GM23338 (cell line): ENCODE data around the gene SOD1. TPM values are rescaled to one million over a fixed set of nuclear protein-coding genes. Genes with fewer than 3 reads are reported as not detected.

Experiments
- ATAC-seq: fragments of 200-7000 bp; cut with Tn5 transposase; 3 replicates; pipeline ENCODE4 v1.9.1; 2020
- DNase-seq: peaks from one replicate; pipeline ENCODE4 v3.0.0-alpha.2; 2015; ENCODE audit warnings: low spot score
- H2AFZ ChIP-seq: fragments of 200-600 bp; sonication (generic); 2 replicates; pipeline ENCODE4 v1.8.0; 2016; ENCODE audit warnings: antibody characterized with exemption, mild to moderate bottlenecking, moderate library complexity
- H3F3A ChIP-seq: fragments of 200-600 bp; sonication (generic); replicated peaks from 2 replicates; pipeline ENCODE4 v1.8.0; 2017; ENCODE audit warnings: antibody characterized with exemption, mixed run types, low read depth
- H3K27ac ChIP-seq: fragments of 200-600 bp; sonication (generic); 2 replicates; pipeline ENCODE4 v1.6.1; 2016; ENCODE audit warnings: low read depth
- H3K27me3 ChIP-seq: fragments of 200-600 bp; sonication (generic); 2 replicates; pipeline ENCODE4 v1.8.0; 2016; ENCODE audit warnings: mild to moderate bottlenecking, mixed run types, moderate library complexity; ENCODE audit not compliant: insufficient read depth
- H3K36me3 ChIP-seq: fragments of 200-600 bp; sonication (generic); 2 replicates; pipeline ENCODE4 v1.8.0; 2016; ENCODE audit warnings: mild to moderate bottlenecking; ENCODE audit not compliant: insufficient read depth
- H3K4me1 ChIP-seq: fragments of 200-600 bp; sonication (generic); 2 replicates; pipeline ENCODE4 v1.8.0; 2016; ENCODE audit warnings: mild to moderate bottlenecking, moderate library complexity; ENCODE audit not compliant: insufficient read depth
- H3K4me2 ChIP-seq: fragments of 200-600 bp; sonication (generic); 2 replicates; pipeline ENCODE4 v1.7.1; 2017; ENCODE audit warnings: mixed run types
- H3K4me3 ChIP-seq: fragments of 200-600 bp; sonication (generic); 2 replicates; pipeline ENCODE4 v1.6.1; 2016; ENCODE audit warnings: mixed run types
- H3K79me2 ChIP-seq: fragments of 200-600 bp; sonication (generic); replicated peaks from 2 replicates; pipeline ENCODE4 v1.8.0; 2017; ENCODE audit warnings: mild to moderate bottlenecking; ENCODE audit not compliant: insufficient read depth
- H3K9me2 ChIP-seq: fragments of 200-600 bp; sonication (generic); 2 replicates; pipeline ENCODE4 v1.8.0; 2017; ENCODE audit not compliant: insufficient read depth
- H4K20me1 ChIP-seq: fragments of 200-600 bp; sonication (generic); replicated peaks from 2 replicates; pipeline ENCODE4 v1.8.0; 2017; ENCODE audit warnings: mild to moderate bottlenecking; ENCODE audit not compliant: insufficient read depth
- H3K27ac Mint-ChIP-seq: 2 replicates; pipeline ENCODE4 v1.8.0; 2020; ENCODE audit warnings: inconsistent platforms, mild to moderate bottlenecking, moderate library complexity, mixed read lengths
- H3K27me3 Mint-ChIP-seq: 3 replicates; pipeline ENCODE4 v1.8.0; 2022; ENCODE audit warnings: low read depth, mild to moderate bottlenecking, moderate library complexity, mixed read lengths, inconsistent platforms; ENCODE audit not compliant: insufficient read depth, poor library complexity
- H3K36me3 Mint-ChIP-seq: 3 replicates; pipeline ENCODE4 v1.8.0; 2021; ENCODE audit warnings: low read depth, mild to moderate bottlenecking, inconsistent platforms, moderate library complexity, mixed read lengths
- H3K4me1 Mint-ChIP-seq: 3 replicates; pipeline ENCODE4 v1.8.0; 2020; ENCODE audit warnings: mild to moderate bottlenecking, inconsistent platforms, mixed read lengths
- H3K4me3 Mint-ChIP-seq: 3 replicates; pipeline ENCODE4 v1.8.0; 2021; ENCODE audit warnings: moderate library complexity, mild to moderate bottlenecking, inconsistent platforms, mixed read lengths
- H3K9me3 Mint-ChIP-seq: 3 replicates; pipeline ENCODE4 v1.8.0; 2020; ENCODE audit warnings: moderate library complexity, mild to moderate bottlenecking, inconsistent platforms, mixed read lengths
- CREB1 ChIP-seq: fragments of 250-450 bp; sonication (Bioruptor Pico); IDR thresholded peaks from 2 replicates; pipeline ENCODE4 v1.5.0; 2020; ENCODE audit warnings: low read depth, mild to moderate bottlenecking, moderate library complexity
- CTCF ChIP-seq, 2 experiments: fragments of 200-600 bp in 1 of 2; sonication (generic) in 1 of 2; conservative IDR thresholded peaks; 2 replicates each; pipeline versions ENCODE4 v1.5.1 to v1.6.1; 2016 to 2017; ENCODE audit warnings: antibody characterized with exemption in 2 of 2, low read depth in 2 of 2, mild to moderate bottlenecking in 2 of 2, moderate library complexity in 1 of 2
- ETS1 ChIP-seq: IDR thresholded peaks from 2 replicates; pipeline ENCODE4 v1.6.1; 2016; ENCODE audit warnings: antibody characterized with exemption
- EZH2 ChIP-seq: fragments of 200-600 bp; sonication (generic); IDR thresholded peaks from one replicate; pipeline ENCODE4 v1.8.0; 2017; ENCODE audit warnings: antibody characterized with exemption, mild to moderate bottlenecking, low read depth; ENCODE audit not compliant: unreplicated experiment
- EZH2phosphoT487 ChIP-seq: fragments of 200-600 bp; sonication (generic); IDR thresholded peaks from one replicate; pipeline ENCODE4 v1.8.1; 2018; ENCODE audit warnings: antibody characterized with exemption; ENCODE audit not compliant: unreplicated experiment
- JUNB ChIP-seq: IDR thresholded peaks from one replicate; pipeline ENCODE4 v1.6.1; 2016; ENCODE audit warnings: antibody characterized with exemption; ENCODE audit not compliant: unreplicated experiment
- NANOG ChIP-seq: IDR thresholded peaks from 2 replicates; pipeline ENCODE4 v1.6.1; 2016; ENCODE audit warnings: antibody characterized with exemption, borderline replicate concordance
- POLR2AphosphoS5 ChIP-seq: IDR thresholded peaks from 2 replicates; pipeline ENCODE4 v1.6.1; 2016; ENCODE audit warnings: antibody characterized with exemption, low read depth
- REST ChIP-seq: IDR thresholded peaks from one replicate; pipeline ENCODE4 v1.6.1; 2018; ENCODE audit warnings: antibody characterized with exemption; ENCODE audit not compliant: unreplicated experiment
- STAT1 ChIP-seq: IDR thresholded peaks from one replicate; pipeline ENCODE4 v1.6.1; 2016; ENCODE audit warnings: antibody characterized with exemption; ENCODE audit not compliant: unreplicated experiment
- ZNF114 ChIP-seq: fragments of 250-450 bp; sonication (Bioruptor Pico); IDR thresholded peaks from 2 replicates; pipeline ENCODE4 v1.5.0; 2020; ENCODE audit warnings: mild to moderate bottlenecking, moderate library complexity
- ZNF331 ChIP-seq: fragments of 250-450 bp; sonication (Bioruptor Pico); IDR thresholded peaks from 2 replicates; pipeline ENCODE4 v1.5.0; 2020; ENCODE audit warnings: low read depth, mild to moderate bottlenecking, moderate library complexity
- ZNF462 ChIP-seq: fragments of 250-450 bp; sonication (Bioruptor Pico); IDR thresholded peaks from 2 replicates; pipeline ENCODE4 v1.5.0; 2020; ENCODE audit warnings: mild to moderate bottlenecking, moderate library complexity
- polyA plus RNA-seq: library from polyadenylated mRNA; unstranded; fragments of >200 nt; fragmentation: Nextera tagmentation; extraction: Ambion mirVana; gene quantifications from 2 replicates; pipeline ENCODE4 v1.2.1, GENCODE V29; 2016
- total RNA-seq: library from RNA; depleted of rRNA; stranded (reverse); fragments of >200 nt; shearing (Covaris generic); gene quantifications from 2 replicates; pipeline ENCODE4 v1.2.3, GENCODE V29; 2014

Gene SOD1
- total and polyA plus RNA-seq, 2 experiments from 2014 or later: 123 to 454 TPM

GRCh38 chr21:31700040-31700439 lies 40.5 kb downstream of the SOD1 start:
- Histone ChIP-seq H3F3A (no peaks in the 10 kb centered on the region), H3K9me2 (no peaks in the 10 kb centered on the region), H3K36me3 (peaks cover 67% of the 10 kb centered on the region), H3K27ac (no peak overlapping the region), H3K4me3 (no peak overlapping the region), H3K79me2 (peaks cover 47% of the 10 kb centered on the region), H3K4me1 (no peaks in the 10 kb centered on the region), H3K4me2 (no peak overlapping the region), H4K20me1 (peaks cover 23% of the 10 kb centered on the region), H2AFZ (no peak overlapping the region), H3K27me3 (no peaks in the 10 kb centered on the region)
- TF ChIP-seq JUNB (no peak), EZH2phosphoT487 (no peak), EZH2 (no peak), ZNF462 (CRISPR knock-in tag) (no peak), REST (no peak), CTCF (conservative IDR thresholded peaks at IDR 0.05; ENCODE audit: low read depth in 2 of 2) (no peak), NANOG (no peak), POLR2AphosphoS5 (no peak), ZNF331 (CRISPR knock-in tag) (no peak), STAT1 (no peak), CREB1 (CRISPR knock-in tag) (no peak), ZNF114 (CRISPR knock-in tag) (no peak), ETS1 (no peak)
- H3K27ac Mint-ChIP-seq: no peak overlapping the region
- ATAC-seq (no peak), DNase-seq (no peak)
- H3K4me3 Mint-ChIP-seq: no peak overlapping the region
- no peaks in the 10 kb centered on the region for H3K9me3 Mint-ChIP-seq
- no peaks in the 10 kb centered on the region for H3K27me3 Mint-ChIP-seq
- H3K4me1 Mint-ChIP-seq: no peaks in the 10 kb centered on the region
- H3K36me3 Mint-ChIP-seq: peaks cover 79% of the 10 kb centered on the region
